GM06990 (cell line): Measurements from ENCODE around the gene ZRANB1.

Source experiments
- DNase-seq: peaks from one replicate; pipeline ENCODE4 v3.0.0-alpha.2; 2011; ENCODE audit not compliant: insufficient read length; ENCODE audit errors: extremely low read depth
- H3K27me3 ChIP-seq: replicated peaks from 2 replicates; pipeline ENCODE4 v1.6.0; 2011; ENCODE audit warnings: low read length; ENCODE audit not compliant: control insufficient read depth, insufficient read depth
- H3K36me3 ChIP-seq: 2 replicates; pipeline ENCODE4 v1.5.1; 2011; ENCODE audit warnings: low read length; ENCODE audit not compliant: control insufficient read depth, insufficient read depth
- H3K4me3 ChIP-seq: replicated peaks from 2 replicates; pipeline ENCODE4 v1.5.1; 2011; ENCODE audit warnings: low read depth, mild to moderate bottlenecking, control low read depth, low read length
- TF ChIP-seq, protein P1 (sequence below): IDR thresholded peaks from 2 replicates; pipeline ENCODE4 v1.5.1; 2011; ENCODE audit warnings: low read length, control low read depth, mild to moderate bottlenecking, inconsistent platforms; ENCODE audit not compliant: insufficient read depth, poor library complexity, severe bottlenecking

ZRANB1 gene

DNA sequence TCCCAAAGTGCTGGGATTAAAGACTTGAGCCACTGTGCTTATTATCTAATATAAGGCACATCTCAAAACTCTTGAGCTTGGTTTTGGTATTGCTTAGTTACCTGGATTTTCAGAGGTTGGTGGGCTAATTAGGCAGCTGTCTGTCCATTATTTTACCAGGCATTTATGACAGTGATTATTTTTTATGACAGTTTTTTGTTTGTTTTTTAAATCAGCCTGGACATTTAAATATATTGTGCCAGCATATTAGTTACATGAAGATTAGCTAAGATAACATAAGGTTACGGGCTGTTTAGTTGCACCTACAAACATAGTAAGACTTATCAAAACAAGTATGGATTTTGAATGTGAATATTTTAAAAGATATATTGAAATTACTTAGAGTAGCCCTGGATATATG, 2.6 kb upstream of the ZRANB1 start:
- H3K27me3 ChIP-seq: no peaks in the 10 kb centered on the region
- TF ChIP-seq, protein P1, sequence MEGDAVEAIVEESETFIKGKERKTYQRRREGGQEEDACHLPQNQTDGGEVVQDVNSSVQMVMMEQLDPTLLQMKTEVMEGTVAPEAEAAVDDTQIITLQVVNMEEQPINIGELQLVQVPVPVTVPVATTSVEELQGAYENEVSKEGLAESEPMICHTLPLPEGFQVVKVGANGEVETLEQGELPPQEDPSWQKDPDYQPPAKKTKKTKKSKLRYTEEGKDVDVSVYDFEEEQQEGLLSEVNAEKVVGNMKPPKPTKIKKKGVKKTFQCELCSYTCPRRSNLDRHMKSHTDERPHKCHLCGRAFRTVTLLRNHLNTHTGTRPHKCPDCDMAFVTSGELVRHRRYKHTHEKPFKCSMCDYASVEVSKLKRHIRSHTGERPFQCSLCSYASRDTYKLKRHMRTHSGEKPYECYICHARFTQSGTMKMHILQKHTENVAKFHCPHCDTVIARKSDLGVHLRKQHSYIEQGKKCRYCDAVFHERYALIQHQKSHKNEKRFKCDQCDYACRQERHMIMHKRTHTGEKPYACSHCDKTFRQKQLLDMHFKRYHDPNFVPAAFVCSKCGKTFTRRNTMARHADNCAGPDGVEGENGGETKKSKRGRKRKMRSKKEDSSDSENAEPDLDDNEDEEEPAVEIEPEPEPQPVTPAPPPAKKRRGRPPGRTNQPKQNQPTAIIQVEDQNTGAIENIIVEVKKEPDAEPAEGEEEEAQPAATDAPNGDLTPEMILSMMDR: no peak
- H3K4me3 ChIP-seq: no peak overlapping the region
- no peaks in the 10 kb centered on the region for H3K36me3 ChIP-seq
- DNase-seq: no peak

DNA sequence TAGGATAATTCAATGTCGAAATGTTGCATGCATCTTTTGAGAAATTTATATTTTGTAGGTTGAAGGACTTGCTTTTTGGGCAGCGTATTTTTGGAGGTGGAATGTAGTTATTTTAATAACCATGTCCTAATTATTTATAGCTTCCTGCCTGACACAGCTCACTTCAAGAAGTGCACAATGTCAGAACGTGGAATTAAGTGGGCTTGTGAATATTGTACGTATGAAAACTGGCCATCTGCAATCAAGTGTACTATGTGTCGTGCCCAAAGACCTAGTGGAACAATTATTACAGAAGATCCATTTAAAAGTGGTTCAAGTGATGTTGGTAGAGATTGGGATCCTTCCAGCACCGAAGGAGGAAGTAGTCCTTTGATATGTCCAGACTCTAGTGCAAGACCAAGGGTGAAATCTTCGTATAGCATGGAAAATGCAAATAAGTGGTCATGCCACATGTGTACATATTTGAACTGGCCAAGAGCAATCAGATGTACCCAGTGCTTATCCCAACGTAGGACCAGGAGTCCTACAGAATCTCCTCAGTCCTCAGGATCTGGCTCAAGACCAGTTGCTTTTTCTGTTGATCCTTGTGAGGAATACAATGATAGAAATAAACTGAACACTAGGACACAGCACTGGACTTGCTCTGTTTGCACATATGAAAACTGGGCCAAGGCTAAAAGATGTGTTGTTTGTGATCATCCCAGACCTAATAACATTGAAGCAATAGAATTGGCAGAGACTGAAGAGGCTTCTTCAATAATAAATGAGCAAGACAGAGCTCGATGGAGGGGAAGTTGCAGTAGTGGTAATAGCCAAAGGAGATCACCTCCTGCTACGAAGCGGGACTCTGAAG, 620 bp downstream of the ZRANB1 start:
- Histone ChIP-seq H3K27me3 (no peaks in the 10 kb centered on the region), H3K4me3 (no peak overlapping the region), H3K36me3 (peaks cover 2% of the 10 kb centered on the region; the same call in 1 of the 2 replicates)
- TF ChIP-seq, protein P1: no peak
- DNase-seq: no peak

DNA sequence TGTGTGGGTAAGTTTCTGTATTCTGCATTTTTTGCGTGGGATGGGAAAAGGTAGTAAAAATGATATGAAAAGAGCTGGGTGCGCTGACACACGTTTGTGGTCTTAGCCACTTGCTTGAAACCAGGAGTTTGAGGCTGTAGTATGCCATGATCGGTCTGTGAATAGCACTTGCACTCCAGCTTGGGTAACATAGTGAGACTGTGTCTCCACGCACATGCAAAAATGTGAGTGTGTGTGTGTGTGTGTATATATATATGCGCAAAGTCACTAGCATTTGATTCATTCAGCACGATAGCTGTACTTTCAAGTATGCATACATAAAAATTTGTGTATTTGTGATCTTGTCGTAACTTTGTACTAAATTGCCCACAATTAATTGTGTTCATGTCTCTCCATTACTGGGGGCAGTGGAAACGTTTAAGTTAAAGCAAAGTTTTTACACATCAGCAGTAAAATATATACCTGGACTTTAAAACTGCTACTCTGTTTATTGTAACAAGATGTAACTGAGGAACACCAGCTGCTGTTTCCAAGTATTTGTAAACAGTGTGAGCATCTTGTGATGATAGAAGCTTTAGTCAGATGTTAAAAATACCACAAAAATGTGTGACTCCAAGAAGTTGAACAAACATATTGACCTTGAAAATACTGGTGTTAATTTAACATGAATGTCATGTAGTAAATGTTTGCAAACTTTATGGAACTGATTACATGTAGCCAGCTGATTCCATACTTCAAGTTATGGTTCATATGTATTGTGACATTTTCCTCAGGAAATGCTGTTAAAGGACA, 1.6 kb downstream of the ZRANB1 start:
- no peak for DNase-seq
- TF ChIP-seq, protein P1: no peak

DNA sequence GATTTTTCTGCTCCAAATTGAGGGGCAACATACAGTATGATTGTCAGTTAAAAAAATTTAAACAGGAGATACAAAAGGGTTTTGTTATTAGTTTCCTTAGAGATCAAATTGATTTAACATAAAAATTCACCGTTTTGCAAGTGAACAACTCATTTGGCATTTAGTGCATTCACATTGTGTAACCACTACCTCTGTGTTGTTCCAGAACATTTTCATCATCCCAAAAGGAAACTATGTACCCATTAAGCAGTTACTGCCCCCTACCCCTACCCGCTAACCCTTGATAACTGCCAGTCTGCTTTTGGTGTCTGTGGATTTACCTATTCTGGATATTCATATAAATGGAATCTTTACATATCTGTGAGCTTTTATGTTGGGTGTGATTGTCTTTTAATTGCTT, 3.1 kb downstream of the ZRANB1 start:
- TF ChIP-seq, protein P1: no peak
- Histone ChIP-seq H3K27me3 (no peaks in the 10 kb centered on the region), H3K4me3 (no peak overlapping the region), H3K36me3 (peaks cover 2% of the 10 kb centered on the region; the same call in 1 of the 2 replicates)
- no peak for DNase-seq

More for the DNA sequence above, 1.6 kb downstream of the ZRANB1 start:
- no peak overlapping the region for H3K4me3 ChIP-seq
- peaks cover 2% of the 10 kb centered on the region; the same call in 1 of the 2 replicates for H3K36me3 ChIP-seq
- H3K27me3 ChIP-seq: no peaks in the 10 kb centered on the region

DNA sequence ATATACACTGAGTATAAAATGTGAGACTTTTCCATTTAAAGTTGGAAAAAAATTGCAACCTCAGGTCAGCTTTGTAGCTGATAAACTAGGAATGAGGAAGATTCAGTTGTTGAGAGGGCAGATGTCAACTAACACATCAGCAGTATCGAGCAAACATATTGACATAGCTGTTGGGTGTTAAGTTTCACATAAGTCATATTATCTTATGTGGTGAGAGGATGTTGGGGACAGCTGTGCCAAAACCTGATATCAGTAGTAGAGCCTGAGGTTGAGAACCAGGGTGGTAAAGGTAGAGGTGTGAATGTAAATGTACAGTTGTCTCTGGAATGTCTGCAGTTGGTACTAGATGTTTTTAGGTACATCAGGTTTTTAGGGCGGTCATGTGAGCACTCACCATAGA, 5.0 kb downstream of the ZRANB1 start:
- no peak for DNase-seq
- peaks cover 2% of the 10 kb centered on the region; the same call in 1 of the 2 replicates for H3K36me3 ChIP-seq
- TF ChIP-seq, protein P1: no peak
- H3K27me3 ChIP-seq: no peaks in the 10 kb centered on the region
- H3K4me3 ChIP-seq: no peak overlapping the region
